Vagina (tissue), 2 donors: ENCODE data around the gene EHBP1. TPM values are rescaled to one million over a fixed set of nuclear protein-coding genes. Genes with fewer than 3 reads are reported as not detected.

Source experiments
- DNase-seq, 2 donors: peaks; one replicate each; pipeline ENCODE4 v3.0.0-alpha.2; 2017; ENCODE audit errors: extremely low spot score in 2 of 2
- H3K27ac ChIP-seq: fragments of 200-600 bp; sonication (generic); one replicate; pipeline ENCODE4 v1.5.1; 2019
- H3K27me3 ChIP-seq: fragments of 200-600 bp; sonication (generic); one replicate; pipeline ENCODE4 v1.5.1; 2019
- H3K36me3 ChIP-seq, 2 donors: fragments of 200-600 bp; sonication (generic); one replicate each; pipeline ENCODE4 v1.5.1; 2017 to 2019
- H3K4me1 ChIP-seq: fragments of 200-600 bp; sonication (generic); one replicate; pipeline ENCODE4 v1.5.1; 2019
- H3K4me3 ChIP-seq, 2 donors: fragments of 200-600 bp; sonication (generic); 1 replicate in 1 of 2; 2 replicates in 1 of 2; pipeline ENCODE4 v1.5.1; 2016 to 2019
- H3K9me3 ChIP-seq: fragments of 200-600 bp; sonication (generic); one replicate; pipeline ENCODE4 v1.5.1; 2019
- POLR2A ChIP-seq, 2 donors: fragments of 450-650 bp; IDR thresholded peaks; one replicate each; pipeline ENCODE4 v1.6.1; 2017; ENCODE audit warnings: antibody characterized with exemption in 2 of 2, mild to moderate bottlenecking in 2 of 2, moderate library complexity in 2 of 2
- POLR2AphosphoS5 ChIP-seq, 2 donors: sonication (generic); formaldehyde crosslinking; IDR thresholded peaks; one replicate each; pipeline ENCODE4 v1.9.0; 2017; ENCODE audit warnings: antibody characterized with exemption in 2 of 2, mild to moderate bottlenecking in 2 of 2, low read depth in 1 of 2; ENCODE audit not compliant: insufficient read depth in 1 of 2
- intact Hi-C: fragments of 100-400 bp; cut with DNase I; formaldehyde crosslinking; loops from one replicate; pipeline ENCODE4 v1.15.1; 2023
- total RNA-seq: library from RNA; depleted of rRNA; stranded (reverse); fragments of >200 nt; gene quantifications from one replicate; pipeline ENCODE4 v1.2.3, GENCODE V29; 2016
- TF ChIP-seq, protein P1 (sequence below), 3 experiments: fragments of 450-650 bp in 2 of 3; fragments of 200-600 bp in 1 of 3; sonication (generic) in 1 of 3; IDR thresholded peaks; one replicate each; pipeline ENCODE4 v1.5.1; 2017 to 2019; ENCODE audit warnings: antibody characterized with exemption in 3 of 3, mild to moderate bottlenecking in 2 of 3, moderate library complexity in 2 of 3

EHBP1 gene
- total RNA-seq, 1 donor from 2014 or later, result 97.7 TPM

- DNase-seq, result no peak
- intact Hi-C loops, result no loop called here
- Histone ChIP-seq H3K27me3 (no peaks in the 10 kb centered on the region), H3K4me3 (no peak overlapping the region), H3K4me1 (peaks cover 20% of the 10 kb centered on the region), H3K36me3 (no peaks in the 10 kb centered on the region), H3K27ac (no peak overlapping the region), H3K9me3 (no peaks in the 10 kb centered on the region)
- TF ChIP-seq POLR2A (IDR thresholded peaks at IDR 0.05), result no peak
- TF ChIP-seq, protein P1, sequence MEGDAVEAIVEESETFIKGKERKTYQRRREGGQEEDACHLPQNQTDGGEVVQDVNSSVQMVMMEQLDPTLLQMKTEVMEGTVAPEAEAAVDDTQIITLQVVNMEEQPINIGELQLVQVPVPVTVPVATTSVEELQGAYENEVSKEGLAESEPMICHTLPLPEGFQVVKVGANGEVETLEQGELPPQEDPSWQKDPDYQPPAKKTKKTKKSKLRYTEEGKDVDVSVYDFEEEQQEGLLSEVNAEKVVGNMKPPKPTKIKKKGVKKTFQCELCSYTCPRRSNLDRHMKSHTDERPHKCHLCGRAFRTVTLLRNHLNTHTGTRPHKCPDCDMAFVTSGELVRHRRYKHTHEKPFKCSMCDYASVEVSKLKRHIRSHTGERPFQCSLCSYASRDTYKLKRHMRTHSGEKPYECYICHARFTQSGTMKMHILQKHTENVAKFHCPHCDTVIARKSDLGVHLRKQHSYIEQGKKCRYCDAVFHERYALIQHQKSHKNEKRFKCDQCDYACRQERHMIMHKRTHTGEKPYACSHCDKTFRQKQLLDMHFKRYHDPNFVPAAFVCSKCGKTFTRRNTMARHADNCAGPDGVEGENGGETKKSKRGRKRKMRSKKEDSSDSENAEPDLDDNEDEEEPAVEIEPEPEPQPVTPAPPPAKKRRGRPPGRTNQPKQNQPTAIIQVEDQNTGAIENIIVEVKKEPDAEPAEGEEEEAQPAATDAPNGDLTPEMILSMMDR (IDR thresholded peaks at IDR 0.05), result no peak
- TF ChIP-seq POLR2AphosphoS5 (IDR thresholded peaks at IDR 0.05; ENCODE audit: insufficient read depth in 1 of 2, low read depth in 1 of 2), result no peak
Measured at GRCh38 chr2:62814123-62814522, 108.6 kb downstream of the EHBP1 start.

DNA sequence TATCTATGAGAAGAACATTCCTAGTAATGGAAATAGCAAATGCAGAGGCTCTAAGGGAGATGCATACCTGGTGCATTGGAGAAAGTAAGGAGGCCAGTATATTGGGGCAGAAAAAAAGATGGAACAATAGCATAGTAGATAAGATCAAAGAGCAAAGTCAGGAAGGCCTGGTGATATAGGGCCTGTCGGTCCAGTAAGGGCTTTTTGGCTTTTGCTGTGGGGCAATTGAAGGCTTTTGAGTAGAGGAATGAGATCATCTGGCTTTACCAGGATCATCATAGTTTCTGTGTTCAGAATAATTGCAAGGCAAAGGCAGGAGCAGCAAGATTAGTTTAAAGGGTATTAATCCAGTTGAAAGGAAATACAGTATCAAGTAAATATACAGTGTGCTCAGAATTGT, 111.8 kb downstream of the EHBP1 start:
- DNase-seq, result no peak
- Histone ChIP-seq H3K9me3 (no peaks in the 10 kb centered on the region), H3K27ac (no peak overlapping the region), H3K4me1 (peaks cover 20% of the 10 kb centered on the region), H3K36me3 (no peaks in the 10 kb centered on the region), H3K27me3 (no peaks in the 10 kb centered on the region), H3K4me3 (no peak overlapping the region)
- intact Hi-C loops, result no loop called here
- TF ChIP-seq, protein P1 (IDR thresholded peaks at IDR 0.05), result no peak
- TF ChIP-seq POLR2AphosphoS5 (IDR thresholded peaks at IDR 0.05; ENCODE audit: insufficient read depth in 1 of 2, low read depth in 1 of 2) (no peak), POLR2A (IDR thresholded peaks at IDR 0.05) (no peak)

DNA sequence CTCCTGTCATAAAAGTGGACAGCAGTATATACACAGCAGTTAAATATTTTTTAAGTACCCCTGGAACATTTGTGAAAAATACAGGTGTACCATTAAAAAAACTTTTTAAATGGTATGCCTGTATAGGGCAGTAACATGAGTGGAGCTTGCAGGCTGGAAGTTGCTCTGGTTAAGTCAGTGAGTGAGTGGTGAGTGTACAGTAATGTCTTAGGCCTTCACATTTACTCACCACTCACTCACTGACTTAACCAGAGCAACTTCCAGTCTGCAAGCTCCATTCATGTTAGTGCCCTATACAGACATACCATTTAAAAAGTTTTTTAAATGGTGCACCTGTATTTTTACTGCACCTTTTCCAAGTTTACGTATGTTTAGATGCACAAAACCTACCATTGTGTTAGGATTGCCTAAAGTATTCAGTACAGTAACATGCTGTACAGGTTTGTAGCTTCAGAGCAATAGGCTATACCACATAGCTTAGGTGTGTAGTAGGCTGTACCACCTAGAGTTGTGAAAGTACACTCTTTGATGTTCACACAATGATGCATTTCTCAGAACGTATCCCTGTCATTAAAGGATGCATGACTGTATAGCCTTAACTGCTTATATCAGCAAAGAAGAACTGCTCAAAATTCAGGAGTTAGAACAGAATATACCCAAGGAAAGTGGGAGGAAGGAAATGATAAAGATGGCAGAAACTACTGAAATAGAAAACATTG, 112.6 kb downstream of the EHBP1 start:
- DNase-seq, result no peak
- TF ChIP-seq, protein P1 (IDR thresholded peaks at IDR 0.05), result no peak
- TF ChIP-seq POLR2AphosphoS5 (IDR thresholded peaks at IDR 0.05; ENCODE audit: insufficient read depth in 1 of 2, low read depth in 1 of 2) (no peak), POLR2A (IDR thresholded peaks at IDR 0.05) (no peak)
- intact Hi-C loops, result no loop called here
- Histone ChIP-seq H3K4me3 (no peak overlapping the region), H3K4me1 (peaks cover 15% of the 10 kb centered on the region), H3K27ac (no peak overlapping the region), H3K36me3 (no peaks in the 10 kb centered on the region), H3K9me3 (no peaks in the 10 kb centered on the region), H3K27me3 (no peaks in the 10 kb centered on the region)

DNA sequence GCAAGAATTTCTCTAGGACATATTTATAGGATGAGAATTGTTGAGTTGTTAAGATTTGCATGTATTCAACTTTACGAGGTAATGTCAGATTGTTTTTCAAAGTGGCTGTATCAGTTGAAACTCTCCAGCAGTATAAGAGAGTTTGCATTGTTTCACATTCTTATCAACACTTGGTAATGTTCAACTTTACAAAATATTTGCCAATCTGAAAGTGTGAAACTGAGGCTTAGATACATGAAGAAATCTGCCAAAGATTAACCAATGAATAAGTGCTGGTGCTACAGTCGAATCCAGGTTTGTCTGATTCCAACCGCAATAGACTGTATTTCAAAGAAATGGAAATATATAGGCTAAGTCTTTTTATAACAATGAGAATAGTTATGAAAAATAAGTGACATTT, 117.0 kb downstream of the EHBP1 start:
- no peaks in the 10 kb centered on the region for H3K27me3 ChIP-seq
- no peak overlapping the region for H3K27ac ChIP-seq
- intact Hi-C loops, result no loop called here
- DNase-seq, result no peak
- no peak for TF ChIP-seq POLR2AphosphoS5 (IDR thresholded peaks at IDR 0.05; ENCODE audit: insufficient read depth in 1 of 2, low read depth in 1 of 2)
- no peak for TF ChIP-seq POLR2A (IDR thresholded peaks at IDR 0.05)
- TF ChIP-seq, protein P1 (IDR thresholded peaks at IDR 0.05), result no peak
- H3K36me3 ChIP-seq, result peaks cover 0 to 16% of the 10 kb centered on the region in 2 donors
- H3K4me1 ChIP-seq, result peaks cover 5% of the 10 kb centered on the region
- H3K4me3 ChIP-seq, result no peak overlapping the region
- H3K9me3 ChIP-seq, result no peaks in the 10 kb centered on the region

DNA sequence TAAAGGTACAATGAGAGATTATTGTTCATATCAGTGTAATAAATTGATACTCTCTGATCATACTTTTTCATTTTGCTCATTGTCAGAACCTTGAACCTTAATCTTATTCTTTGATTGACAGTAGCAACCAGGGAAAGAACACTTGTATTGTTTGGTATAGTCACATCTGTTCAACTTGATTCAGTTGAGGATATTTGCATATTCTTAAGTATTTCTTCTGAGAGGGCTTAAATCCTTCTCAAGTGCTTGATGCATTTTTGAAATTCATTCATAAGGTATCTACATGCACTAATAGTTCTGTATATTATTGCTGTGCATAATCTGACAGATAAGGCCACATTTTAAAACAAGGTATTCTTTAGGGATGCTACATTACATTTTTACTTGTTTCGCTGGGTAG, 118.9 kb downstream of the EHBP1 start:
- H3K27ac ChIP-seq, result no peak overlapping the region
- no peak overlapping the region for H3K4me3 ChIP-seq
- intact Hi-C loops, result no loop called here
- no peak for TF ChIP-seq POLR2A (IDR thresholded peaks at IDR 0.05)
- TF ChIP-seq, protein P1 (IDR thresholded peaks at IDR 0.05), result no peak
- peaks cover 0 to 25% of the 10 kb centered on the region in 2 donors for H3K36me3 ChIP-seq
- H3K9me3 ChIP-seq, result no peaks in the 10 kb centered on the region
- H3K4me1 ChIP-seq, result peaks cover 5% of the 10 kb centered on the region
- DNase-seq, result no peak
- H3K27me3 ChIP-seq, result no peaks in the 10 kb centered on the region
